Stomach (tissue), 4 donors: Measurements from ENCODE around the gene CLECL1.
"Not testable (repeated sequence)": the region's sequence is repeated elsewhere in the genome, so short reads cannot be mapped to it uniquely, and the experiment has no call there.

Source experiments
- EP300 ChIP-seq: sonication (generic); formaldehyde crosslinking; IDR thresholded peaks from one replicate; pipeline ENCODE4 v1.6.1; 2017; ENCODE audit warnings: antibody characterized with exemption
- POLR2AphosphoS5 ChIP-seq, 3 donors: sonication (generic); formaldehyde crosslinking; IDR thresholded peaks; one replicate each; pipeline ENCODE4 v1.6.1; 2016; ENCODE audit warnings: antibody characterized with exemption in 3 of 3
- TF ChIP-seq, protein P1 (sequence below), 7 experiments: fragments of 450-650 bp in 4 of 7; fragments of 200-600 bp in 3 of 7; sonication (generic) in 3 of 7; IDR thresholded peaks; one replicate each; pipeline ENCODE4 v1.5.1; 2016 to 2019; ENCODE audit warnings: antibody characterized with exemption in 7 of 7, control low read depth in 2 of 7, mild to moderate bottlenecking in 1 of 7

DNA sequence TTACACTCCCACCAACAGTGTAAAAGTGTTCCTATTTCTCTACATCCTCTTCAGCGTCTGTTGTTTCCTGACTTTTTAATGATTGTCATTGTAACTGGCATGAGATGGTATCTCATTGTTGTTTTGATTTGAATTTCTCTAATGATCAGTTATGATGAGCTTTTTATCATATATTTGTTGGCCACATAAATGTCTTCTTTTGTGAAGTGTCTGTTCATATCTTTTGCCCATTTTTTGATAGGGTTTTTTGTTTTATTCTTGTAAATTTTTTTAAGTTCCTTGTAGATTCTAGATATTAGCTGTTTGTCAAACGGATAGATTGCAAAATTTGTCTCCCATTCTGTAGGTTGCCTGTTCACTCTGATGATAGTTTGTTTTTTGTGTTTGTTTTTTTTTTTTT lies 49.9 kb downstream of the CLECL1 start:
- TF ChIP-seq, protein P1, sequence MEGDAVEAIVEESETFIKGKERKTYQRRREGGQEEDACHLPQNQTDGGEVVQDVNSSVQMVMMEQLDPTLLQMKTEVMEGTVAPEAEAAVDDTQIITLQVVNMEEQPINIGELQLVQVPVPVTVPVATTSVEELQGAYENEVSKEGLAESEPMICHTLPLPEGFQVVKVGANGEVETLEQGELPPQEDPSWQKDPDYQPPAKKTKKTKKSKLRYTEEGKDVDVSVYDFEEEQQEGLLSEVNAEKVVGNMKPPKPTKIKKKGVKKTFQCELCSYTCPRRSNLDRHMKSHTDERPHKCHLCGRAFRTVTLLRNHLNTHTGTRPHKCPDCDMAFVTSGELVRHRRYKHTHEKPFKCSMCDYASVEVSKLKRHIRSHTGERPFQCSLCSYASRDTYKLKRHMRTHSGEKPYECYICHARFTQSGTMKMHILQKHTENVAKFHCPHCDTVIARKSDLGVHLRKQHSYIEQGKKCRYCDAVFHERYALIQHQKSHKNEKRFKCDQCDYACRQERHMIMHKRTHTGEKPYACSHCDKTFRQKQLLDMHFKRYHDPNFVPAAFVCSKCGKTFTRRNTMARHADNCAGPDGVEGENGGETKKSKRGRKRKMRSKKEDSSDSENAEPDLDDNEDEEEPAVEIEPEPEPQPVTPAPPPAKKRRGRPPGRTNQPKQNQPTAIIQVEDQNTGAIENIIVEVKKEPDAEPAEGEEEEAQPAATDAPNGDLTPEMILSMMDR (IDR thresholded peaks at IDR 0.05) = not testable (repeated sequence)
- TF ChIP-seq POLR2AphosphoS5 (IDR thresholded peaks at IDR 0.05); EP300: not testable (repeated sequence)
